ENCODE measurements around the gene ZCRB1.

GRCh38 chr12:42308390-42308789, 17.5 kb downstream of the ZCRB1 start:
- TF ChIP-seq, protein P1, sequence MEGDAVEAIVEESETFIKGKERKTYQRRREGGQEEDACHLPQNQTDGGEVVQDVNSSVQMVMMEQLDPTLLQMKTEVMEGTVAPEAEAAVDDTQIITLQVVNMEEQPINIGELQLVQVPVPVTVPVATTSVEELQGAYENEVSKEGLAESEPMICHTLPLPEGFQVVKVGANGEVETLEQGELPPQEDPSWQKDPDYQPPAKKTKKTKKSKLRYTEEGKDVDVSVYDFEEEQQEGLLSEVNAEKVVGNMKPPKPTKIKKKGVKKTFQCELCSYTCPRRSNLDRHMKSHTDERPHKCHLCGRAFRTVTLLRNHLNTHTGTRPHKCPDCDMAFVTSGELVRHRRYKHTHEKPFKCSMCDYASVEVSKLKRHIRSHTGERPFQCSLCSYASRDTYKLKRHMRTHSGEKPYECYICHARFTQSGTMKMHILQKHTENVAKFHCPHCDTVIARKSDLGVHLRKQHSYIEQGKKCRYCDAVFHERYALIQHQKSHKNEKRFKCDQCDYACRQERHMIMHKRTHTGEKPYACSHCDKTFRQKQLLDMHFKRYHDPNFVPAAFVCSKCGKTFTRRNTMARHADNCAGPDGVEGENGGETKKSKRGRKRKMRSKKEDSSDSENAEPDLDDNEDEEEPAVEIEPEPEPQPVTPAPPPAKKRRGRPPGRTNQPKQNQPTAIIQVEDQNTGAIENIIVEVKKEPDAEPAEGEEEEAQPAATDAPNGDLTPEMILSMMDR (IDR thresholded peaks at IDR 0.05) = no peak
- TF ChIP-seq ZFX (IDR thresholded peaks at IDR 0.05; ENCODE audit: borderline replicate concordance) = no peak
